GM18858 (cell line): ENCODE measurements around the gene TICAM1.
"Not testable (repeated sequence)": the region's sequence is repeated elsewhere in the genome, so short reads cannot be mapped to it uniquely, and the experiment has no call there.

Experiments
- ATAC-seq: cut with Tn5 transposase; IDR thresholded peaks from one replicate; pipeline ENCODE4 v1.9.1; 2021; ENCODE audit not compliant: unreplicated experiment

TICAM1 gene

DNA sequence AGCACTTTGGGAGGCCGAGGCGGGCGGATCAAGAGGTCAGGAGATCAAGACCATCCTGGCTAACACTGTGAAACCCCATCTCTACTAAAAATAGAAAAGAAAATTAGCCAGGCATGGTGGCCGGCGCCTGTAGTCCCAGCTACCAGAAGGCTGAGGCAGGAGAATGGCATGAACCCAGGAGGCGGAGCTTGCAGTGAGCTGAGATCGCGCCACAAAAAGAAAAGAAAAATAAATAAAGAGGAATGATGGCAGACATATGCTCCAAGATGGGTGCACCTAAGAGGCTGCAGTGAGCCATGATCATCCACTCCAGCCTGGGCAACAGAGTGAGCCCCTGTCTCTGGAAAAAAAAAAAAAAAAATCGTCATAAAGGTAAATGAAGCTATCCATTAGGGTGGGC is 14.5 kb upstream of the TICAM1 start:
- ATAC-seq = not testable (repeated sequence)

DNA sequence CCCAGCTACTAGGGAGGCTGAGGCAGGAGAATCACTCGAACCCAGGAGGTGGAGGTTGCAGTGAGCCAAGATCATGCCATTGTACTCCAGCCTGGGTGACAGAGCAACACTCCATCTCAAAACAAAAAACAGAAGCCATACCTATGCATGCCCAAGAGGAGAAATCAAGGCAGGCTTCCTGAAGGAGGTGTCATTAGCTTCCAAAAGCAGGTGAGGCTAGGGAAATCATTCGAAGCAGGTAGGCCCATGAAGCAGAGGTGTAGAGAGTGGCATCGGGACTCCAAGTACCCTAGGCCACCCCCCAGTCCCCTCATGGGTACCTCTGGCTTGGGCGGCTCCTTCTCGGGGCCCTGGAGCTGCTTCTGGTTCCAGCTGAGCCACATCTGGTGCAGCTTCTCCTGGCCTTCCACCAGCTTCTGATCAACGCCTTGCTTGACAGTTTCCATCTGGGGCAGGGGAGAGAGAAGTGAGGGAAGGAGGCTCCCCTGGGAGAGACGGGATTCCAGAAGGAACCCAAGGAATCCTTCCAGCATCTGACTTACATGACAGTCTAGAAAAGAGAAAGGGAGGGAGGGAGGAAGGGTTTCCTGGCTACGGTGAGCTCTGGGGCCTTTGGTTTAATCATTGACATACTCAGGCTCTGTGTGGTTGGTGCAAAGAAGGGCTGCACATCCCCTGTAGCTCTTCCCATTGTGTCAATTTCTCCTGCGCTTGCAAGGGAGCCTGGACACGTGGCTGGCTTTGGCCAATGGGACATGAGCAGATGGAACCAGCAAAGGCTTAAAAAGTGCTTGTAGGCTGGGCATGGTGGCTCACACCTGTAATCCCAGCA is 13.1 kb upstream of the TICAM1 start:
- no peak for ATAC-seq

DNA sequence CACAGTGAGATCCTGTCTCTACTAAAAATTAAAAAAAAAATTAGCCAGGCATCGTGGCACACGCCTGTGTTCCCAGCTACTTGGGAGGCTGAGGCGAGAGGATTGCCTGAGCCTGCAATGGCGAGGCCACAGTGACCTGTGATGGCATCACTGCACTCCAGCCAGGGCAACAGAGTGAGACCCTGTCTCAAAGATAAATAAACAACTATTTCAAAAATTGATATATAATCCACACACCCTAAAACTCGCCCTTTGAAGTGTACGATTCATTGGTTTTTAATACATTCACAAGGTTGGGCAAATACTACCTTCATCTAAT is 12.1 kb upstream of the TICAM1 start:
- no peak for ATAC-seq

DNA sequence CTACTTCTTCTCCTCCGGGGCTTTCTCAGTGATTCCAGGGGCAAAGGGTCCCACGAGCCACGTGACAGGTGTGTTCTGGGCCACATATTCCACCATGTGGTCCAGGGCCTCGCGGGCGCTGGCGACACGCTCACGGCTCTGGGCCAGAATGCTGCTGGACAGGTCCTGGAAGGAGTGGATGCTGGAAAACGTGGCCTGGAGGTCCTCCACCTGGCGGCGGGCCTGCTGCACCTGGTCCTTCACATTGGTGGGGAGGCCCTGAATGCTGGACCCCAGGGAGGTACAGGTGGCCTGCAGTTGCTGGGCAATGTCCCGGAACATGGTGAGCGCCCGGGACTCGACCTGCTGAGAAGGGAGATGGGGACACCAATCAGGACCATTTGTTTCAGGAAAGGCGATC is 7.7 kb upstream of the TICAM1 start:
- no peak for ATAC-seq

DNA sequence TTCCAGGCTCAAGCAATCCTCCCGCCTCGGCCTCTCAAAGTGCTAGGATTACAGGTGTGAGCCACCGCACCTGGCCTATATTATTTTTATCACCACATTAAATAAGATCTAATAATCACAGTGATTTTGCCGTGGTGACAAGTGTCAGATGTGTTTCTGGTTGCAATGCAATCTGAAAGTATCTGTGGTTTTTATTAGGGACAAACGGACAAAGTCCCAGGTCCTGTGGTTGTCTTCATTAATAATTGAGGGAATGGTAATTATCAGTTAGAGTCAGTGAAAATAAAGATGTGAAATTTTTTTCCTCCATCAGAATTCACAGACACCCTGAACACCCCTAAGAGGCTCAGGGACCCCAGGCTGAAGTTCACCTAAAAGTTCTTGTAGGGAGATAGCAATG is 1.3 kb upstream of the TICAM1 start:
- no peak for ATAC-seq

DNA sequence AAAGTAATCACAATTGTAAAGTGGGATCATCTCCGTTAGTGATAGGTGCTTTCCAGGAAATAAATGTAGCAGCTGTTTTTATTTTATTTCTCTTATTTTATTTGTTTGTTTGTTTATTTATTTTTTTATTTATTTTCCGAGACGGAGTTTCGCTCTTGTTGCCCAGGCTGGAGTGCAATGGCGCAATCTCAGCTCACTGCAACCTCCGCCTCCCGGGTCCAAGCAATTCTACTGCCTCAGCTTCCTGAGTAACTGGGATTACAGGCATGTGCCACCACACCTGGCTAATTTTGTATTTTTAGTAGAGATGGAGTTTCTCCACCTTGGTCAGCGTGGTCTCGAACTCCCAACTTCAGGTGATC is 448 bp upstream of the TICAM1 start:
- ATAC-seq = not testable (repeated sequence)

DNA sequence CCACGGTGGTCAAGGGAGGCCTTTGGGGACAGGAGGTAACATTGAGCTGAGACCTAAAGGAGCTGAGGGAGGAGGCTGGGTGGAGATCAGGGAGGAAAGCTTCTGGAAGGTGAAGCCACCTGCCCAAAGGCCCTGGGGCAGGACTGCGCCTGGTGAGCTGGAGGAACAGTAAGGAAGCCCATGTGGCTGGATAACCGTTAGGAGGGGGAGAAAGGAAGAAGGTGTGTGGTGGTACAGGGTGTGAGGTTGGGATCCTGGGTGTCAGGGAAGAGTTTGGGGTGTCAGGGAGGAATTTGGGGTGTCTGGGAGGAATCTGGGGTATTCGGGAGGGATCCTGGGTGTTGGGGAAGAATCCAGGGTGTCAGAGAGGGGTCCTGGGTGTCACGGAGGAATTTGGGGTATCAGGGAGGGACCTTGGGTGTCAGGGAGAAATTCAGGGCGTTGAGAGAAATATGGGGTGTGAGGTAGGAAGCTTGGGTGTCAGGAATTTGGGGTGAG is 695 bp downstream of the TICAM1 start:
- no peak for ATAC-seq

DNA sequence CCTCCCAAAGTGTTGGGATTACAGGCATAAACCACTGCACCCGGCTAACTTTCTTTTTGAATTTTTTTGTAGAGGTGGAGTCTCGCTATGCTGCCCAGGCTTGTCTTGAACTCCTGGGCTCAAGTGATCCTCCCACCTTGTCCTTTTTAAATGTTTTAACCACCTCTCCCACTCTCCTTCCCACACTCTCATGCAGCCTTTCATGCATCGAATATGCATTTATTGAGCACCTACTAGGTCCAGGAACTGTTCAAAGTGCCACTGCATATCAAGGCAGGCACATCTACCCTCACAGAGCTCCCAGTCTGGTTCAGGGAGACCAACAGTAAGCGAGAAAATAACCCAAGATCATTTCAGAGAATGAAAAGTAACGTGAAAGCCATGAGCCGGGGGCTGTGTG is 1.2 kb downstream of the TICAM1 start:
- ATAC-seq = no peak

DNA sequence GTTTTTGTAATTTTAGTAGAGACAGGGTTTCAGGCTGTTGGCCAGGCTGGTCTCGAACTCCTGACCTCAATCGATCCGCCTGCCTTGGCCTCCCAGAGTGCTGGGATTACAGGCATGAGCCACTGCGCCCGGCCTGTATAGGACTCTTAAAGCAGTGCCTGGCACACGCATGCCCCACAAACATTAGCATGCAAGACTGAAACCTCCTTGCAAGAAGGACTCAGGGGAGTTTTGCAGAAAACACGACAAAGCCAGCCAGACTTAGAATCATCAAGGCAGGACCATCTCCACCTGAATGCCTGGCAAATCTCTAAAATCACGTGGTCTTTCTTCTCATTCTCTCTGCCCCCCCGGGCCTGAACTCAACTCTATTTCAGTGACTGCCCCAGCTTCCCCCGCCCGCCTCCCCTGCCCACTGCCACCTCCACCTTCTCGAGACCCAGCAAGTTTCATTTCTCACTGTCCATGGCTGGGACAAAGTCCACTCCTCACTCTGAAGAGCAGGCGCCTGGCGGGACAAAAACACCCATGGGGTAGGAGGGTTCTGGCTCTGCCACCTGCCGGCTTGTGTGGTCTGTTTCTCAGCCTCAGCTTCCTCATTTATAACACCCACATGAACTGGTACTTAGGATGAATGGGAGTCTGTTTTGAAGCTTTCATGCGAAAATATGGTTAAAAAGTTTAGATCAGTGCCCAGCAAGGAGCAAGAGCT is 2.4 kb downstream of the TICAM1 start:
- ATAC-seq = no peak

DNA sequence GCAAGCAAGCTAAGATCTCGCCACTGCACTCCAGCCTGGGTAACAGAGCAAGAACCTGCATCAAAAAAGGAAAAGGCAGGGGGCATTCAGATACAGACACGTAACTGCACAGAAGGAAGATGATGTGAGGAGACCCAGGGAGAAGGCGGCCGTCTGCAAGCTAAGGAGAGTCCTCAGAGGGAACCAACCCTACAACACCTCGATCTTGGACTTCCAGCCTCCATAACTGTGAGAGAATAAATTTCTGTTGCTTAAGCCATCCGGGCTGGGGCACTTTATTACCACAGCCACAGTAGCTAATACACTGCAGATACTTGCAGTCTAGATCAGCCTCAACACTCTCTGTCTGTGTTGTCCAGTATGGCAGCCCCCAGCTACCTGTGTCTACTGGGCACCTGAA is 7.9 kb downstream of the TICAM1 start:
- ATAC-seq = no peak

DNA sequence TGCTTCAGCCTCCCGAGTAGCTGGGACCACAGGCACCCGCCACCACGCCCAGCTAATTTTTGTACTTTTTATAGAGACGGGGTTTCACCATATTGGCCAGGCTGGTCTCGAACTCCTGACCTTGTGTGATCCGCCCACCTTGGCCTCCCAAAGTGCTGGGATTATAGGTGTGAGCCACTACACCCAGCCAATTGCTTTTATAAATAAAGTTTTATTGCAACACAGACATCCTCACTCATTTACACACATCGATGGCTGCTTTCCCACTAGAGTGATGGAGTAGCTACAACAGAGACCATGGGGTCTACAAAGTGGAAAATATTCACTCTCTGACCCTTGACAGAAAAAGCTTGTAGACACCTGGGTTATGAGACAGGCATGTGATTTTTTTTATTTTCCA is 9.2 kb downstream of the TICAM1 start:
- ATAC-seq = not testable (repeated sequence)

DNA sequence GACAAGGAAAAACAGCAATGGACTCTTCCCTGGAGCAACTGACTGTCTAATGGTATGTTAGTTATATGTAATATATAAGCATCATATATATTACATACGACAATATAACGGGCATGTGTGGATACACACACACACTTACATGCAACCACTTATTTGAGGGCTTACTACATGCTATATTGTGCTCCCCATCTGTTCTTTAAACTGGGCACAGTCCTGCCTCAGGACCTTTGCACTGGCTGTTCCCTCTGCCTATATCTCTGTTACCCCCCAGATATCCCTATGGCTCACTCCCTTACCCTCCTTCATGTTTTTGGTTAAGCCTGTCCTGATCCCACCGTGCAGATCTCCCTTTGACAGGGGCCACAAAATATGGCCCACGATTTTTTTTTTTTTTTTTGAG is 10.2 kb downstream of the TICAM1 start:
- ATAC-seq = no peak

DNA sequence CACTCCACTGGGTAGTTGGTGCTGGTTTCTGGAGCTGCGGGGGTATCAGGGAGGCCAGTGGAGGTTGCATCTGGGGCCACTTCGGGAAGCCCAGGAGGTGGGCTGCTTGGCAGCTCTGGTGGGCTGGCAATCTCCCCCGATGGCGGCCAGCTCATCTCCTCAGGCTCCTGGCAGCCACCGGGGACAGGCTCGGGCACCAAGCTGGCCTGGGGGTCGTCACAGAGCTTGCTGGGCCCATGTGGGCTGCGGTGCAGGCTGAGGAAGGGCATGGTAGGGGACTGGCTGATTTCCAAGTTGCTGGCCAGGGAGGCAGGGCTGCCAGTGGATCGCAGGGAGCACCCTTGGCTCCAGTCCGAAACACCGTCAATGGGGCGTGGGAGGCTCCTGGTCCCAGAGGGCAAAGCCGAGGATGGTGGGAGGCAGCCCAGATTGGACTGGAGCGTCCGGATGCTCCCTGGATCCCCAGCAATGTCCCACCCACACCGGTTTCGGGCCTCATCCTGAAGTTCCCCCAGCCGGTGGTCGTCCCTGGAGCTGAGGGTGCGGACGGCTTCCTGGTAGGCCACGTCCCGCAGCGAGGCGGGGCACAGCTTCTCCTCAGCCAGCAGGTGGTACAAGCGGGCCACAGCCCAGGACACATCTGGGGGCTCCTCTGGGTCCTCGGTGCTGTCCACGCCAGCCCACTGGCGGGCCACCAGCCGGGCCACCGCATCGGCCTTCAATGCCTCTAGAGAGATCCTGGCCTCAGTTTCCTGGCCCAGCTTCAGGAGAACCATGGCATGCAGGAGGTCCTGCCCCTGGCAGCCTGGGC is 13.8 kb downstream of the TICAM1 start:
- ATAC-seq = no peak

DNA sequence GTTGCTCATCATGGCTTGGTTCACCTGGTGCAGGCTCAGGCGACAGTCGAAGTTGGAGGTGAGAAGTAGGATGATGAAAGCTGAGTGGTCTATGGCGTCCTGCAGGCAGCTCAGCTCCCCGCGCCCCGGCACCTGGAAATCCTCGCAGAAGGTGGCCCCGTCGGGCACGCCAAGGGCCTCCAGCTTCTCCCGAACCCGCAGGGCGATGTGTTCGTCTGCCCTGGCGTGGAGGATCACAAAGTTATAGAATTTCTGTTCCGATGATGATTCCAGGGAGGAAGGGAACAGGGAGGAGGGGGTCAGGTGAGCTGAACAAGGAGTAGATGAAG is 14.6 kb downstream of the TICAM1 start:
- ATAC-seq = no peak

DNA sequence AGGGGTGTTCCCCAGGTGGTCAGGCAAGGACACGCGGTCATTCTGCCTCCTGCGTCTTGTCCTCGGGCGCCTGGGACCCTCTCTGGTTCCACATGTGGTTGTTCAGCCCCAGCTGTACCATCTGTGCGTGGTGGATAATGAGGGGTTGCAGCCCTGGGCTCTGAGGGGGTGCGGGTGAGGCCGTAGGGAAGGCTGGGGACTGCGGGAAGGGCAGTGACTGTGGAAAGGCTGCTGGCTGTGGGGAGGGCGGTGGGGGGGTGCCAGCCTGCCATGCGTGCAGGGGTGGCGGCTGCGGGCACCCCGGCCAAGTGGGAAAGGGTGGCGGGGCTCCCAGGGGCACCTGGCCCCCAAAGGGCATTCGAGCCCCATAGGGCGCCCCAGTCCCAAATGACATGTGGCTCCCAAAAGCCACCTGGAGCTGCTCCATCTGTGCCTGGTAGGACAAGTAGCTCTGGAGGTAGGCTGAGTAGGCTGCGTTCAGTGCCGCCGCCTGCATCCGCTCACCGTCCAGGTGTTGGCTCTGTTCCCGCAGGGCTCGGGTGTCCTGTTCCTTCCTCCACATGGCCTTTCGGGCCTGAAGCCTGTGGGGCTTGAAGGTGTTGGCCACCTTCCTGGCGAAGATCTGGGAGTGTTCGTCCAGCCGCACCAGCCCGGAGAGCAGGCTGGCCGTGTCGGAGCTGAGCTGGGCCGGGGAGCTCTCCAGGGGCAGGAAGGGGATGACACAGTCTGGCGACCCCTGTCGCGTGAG is 15.1 kb downstream of the TICAM1 start:
- no peak for ATAC-seq

DNA sequence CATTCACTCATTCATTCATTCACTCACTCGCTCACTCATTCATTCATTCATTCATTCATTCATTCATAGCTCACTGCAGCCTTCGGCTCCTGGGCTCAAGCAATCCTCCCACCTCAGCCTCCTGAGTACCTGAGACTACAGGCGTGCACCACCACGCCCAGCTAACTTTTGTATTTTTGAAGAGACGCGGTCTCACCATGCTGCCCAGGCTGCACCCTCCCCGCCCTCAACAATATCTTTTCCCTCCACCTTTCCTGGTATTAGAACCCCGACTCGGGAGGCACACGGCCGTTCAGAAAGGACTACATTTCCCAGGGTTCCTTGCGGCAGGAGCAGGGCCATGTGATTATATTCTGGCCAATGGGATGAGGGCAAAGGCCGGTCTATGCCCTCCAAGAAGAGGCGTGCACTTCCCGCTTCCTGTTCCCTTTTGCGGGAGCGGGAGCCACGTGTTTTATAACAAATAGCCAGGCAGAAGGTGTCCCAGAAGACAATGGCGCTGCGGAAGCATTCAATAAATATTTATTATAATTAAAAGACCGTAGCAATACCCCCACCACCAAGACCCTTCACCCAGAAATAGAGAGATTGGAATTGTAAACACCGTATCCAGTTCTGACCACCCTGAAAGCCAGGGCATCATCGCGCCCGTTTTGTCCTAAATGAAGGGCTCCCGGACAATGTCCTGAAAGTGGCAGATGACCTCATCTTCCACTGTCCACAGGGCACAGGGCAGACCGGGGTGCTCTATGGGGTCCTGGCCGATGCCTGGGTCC is 15.9 kb downstream of the TICAM1 start:
- no peak for ATAC-seq

DNA sequence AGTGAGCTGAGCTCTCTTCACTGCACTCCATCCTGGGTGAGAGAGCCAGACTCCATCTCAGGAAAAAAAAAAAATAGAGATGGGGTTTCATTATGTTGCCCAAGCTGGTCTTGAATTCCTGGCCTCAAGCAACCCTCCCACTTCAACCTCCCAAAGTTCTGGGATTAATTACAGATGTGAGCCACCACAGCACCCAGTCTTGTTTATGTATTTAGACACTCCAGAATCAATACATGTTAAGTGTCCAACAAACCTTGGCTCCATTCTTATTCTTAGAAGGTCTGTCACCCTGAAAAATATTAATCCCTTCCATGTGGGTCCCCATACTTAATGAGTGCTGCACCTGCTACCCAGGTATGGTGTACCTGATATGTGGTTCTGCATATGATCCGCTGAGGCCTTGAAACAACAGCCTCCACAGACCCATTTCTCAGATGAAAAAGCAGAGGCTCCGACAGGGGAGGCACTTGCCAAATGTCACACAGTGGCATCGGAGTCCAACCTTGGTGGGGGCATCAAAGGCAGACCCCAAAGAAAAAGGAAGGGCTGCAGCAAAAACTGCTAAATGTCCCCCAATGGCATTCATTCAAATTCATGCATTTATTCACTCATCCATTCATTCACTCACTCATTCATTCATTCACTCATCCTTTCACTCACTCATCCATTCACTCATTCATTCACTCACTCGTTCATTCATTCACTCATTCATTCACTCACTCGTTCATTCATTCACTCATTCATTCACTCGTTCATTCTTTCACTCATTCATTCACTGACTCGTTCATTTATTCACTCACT is 16.7 kb downstream of the TICAM1 start:
- ATAC-seq = no peak

DNA sequence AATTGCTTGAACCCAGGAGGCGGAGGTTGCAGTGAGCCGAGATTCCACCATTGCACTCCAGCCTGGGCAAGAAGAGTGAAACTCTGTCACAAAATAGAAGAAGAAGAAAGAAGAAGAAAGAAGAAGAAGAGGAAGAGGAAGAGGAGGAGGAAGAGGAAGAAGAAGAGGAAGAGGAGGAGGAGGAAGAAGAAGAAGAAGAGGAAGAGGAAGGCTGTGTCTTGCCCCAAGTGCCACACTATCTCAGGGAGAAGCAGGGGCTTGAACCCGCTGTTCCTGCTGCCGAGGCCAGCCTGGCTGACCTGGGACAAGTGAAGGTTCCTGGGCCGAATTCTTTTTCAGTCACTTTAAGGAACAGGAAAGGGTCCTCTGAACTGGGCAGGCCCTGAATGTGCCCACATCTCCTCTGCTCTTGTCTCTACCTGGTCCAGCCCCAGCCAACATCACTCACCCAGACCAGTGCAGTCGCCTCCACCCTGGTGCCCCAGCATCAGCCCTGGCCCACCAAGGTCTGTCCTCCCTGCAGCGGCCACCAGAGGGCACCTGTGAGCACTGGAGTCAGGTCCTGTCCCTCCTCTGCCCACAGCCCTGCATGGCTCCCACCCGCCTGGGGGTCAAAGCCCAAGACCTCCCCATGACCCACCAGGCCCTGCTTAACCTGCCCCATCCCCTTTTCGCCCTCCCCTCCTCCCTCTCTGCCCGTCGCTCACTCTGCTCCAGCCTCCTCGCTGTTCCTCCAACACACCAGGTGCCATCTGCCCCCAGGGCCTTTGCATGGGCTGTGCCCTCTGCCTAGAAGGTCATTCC is 20.0 kb downstream of the TICAM1 start:
- ATAC-seq = no peak

DNA sequence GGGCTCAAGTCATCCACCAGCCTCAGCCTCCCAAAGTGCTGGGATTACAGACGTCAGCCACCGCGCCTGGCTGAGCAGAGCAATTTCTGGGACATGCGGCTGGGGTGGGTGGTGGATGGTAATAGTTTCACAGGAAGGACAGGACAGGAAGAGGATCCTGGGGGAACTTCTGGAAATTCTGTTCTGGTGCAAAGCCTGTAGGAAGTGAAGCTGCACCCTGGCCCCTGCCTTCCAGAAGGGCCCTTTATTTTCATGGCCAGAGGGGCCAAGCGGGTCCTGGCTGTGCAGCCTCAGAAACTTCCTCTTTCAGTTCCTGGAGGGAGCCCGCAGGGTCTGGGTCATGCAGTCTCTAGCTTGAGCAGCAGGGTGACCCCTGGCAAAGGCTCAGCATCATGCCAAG is 24.3 kb downstream of the TICAM1 start:
- ATAC-seq = no peak
